Measurements from ENCODE around the gene AGPAT3.

AGPAT3 gene

GRCh38 chr21:43866260-43866629, 1.2 kb downstream of the AGPAT3 start:
- peak; percentile 66 for DNase-seq

- DNase-seq, result no peak
These were observed 1.8 kb downstream of the AGPAT3 start for GRCh38 chr21:43866659-43867331.

GRCh38 chr21:43867332-43867703, 2.3 kb downstream of the AGPAT3 start:
- DNase-seq, result no peak

GRCh38 chr21:43867948-43868347, 2.9 kb downstream of the AGPAT3 start:
- no peak for DNase-seq

GRCh38 chr21:43868461-43868860, 3.4 kb downstream of the AGPAT3 start:
- DNase-seq, result no peak

GRCh38 chr21:43869486-43870325, 4.7 kb downstream of the AGPAT3 start:
- no peak for DNase-seq

GRCh38 chr21:43871487-43871886, 6.5 kb downstream of the AGPAT3 start:
- no peak for DNase-seq

GRCh38 chr21:43872531-43873197, 7.6 kb downstream of the AGPAT3 start:
- DNase-seq, result no peak

GRCh38 chr21:43873673-43874072, 8.7 kb downstream of the AGPAT3 start:
- no peak for DNase-seq

- no peak for DNase-seq
These were observed 9.2 kb downstream of the AGPAT3 start for GRCh38 chr21:43874085-43874805.

- no peak for DNase-seq
These were observed 11.6 kb downstream of the AGPAT3 start for GRCh38 chr21:43876605-43877004.

- DNase-seq, result no peak
These were observed 13.0 kb downstream of the AGPAT3 start for GRCh38 chr21:43877936-43878575.

- DNase-seq, result no peak
These were observed 14.5 kb downstream of the AGPAT3 start for GRCh38 chr21:43879348-43880110.

- DNase-seq, result no peak
These were observed 15.3 kb downstream of the AGPAT3 start for GRCh38 chr21:43880111-43880985.

- DNase-seq, result no peak
These were observed 16.3 kb downstream of the AGPAT3 start for GRCh38 chr21:43881283-43881682.

- no peak for DNase-seq
These were observed 16.9 kb downstream of the AGPAT3 start for GRCh38 chr21:43881935-43882334.

GRCh38 chr21:43882952-43883545, 18.0 kb downstream of the AGPAT3 start:
- no peak for DNase-seq

GRCh38 chr21:43884012-43884860, 19.2 kb downstream of the AGPAT3 start:
- no peak for DNase-seq

GRCh38 chr21:43884861-43885417, 19.9 kb downstream of the AGPAT3 start:
- no peak for DNase-seq

All from NCI-H2107 (cell line).